Measurements from ENCODE around the gene TBC1D22A.

TBC1D22A gene

GRCh38 chr22:47188261-47189055, 426.0 kb downstream of the TBC1D22A start:
- DNase-seq (ENCODE audit: low read depth, low spot score) = no peak

- DNase-seq (ENCODE audit: low read depth, low spot score) = no peak
Measured at GRCh38 chr22:47189056-47189916, 426.8 kb downstream of the TBC1D22A start.

GRCh38 chr22:47190276-47190956, 428.0 kb downstream of the TBC1D22A start:
- no peak for DNase-seq (ENCODE audit: low read depth, low spot score)

- no peak for DNase-seq (ENCODE audit: low read depth, low spot score)
Measured at GRCh38 chr22:47190957-47191670, 428.7 kb downstream of the TBC1D22A start.

- DNase-seq (ENCODE audit: low read depth, low spot score) = no peak
Measured at GRCh38 chr22:47191671-47192650, 429.5 kb downstream of the TBC1D22A start.

- DNase-seq (ENCODE audit: low read depth, low spot score) = no peak
Measured at GRCh38 chr22:47192651-47193437, 430.4 kb downstream of the TBC1D22A start.

- no peak for DNase-seq (ENCODE audit: low read depth, low spot score)
Measured at GRCh38 chr22:47193606-47194329, 431.3 kb downstream of the TBC1D22A start.

GRCh38 chr22:47194476-47195155, 432.2 kb downstream of the TBC1D22A start:
- DNase-seq (ENCODE audit: low read depth, low spot score) = no peak

- no peak for DNase-seq (ENCODE audit: low read depth, low spot score)
Measured at GRCh38 chr22:47195156-47195483, 432.7 kb downstream of the TBC1D22A start.

- DNase-seq (ENCODE audit: low read depth, low spot score) = no peak
Measured at GRCh38 chr22:47195484-47196165, 433.2 kb downstream of the TBC1D22A start.

GRCh38 chr22:47196166-47196849, 433.9 kb downstream of the TBC1D22A start:
- no peak for DNase-seq (ENCODE audit: low read depth, low spot score)

- no peak for DNase-seq (ENCODE audit: low read depth, low spot score)
Measured at GRCh38 chr22:47196881-47197772, 434.7 kb downstream of the TBC1D22A start.

- DNase-seq (ENCODE audit: low read depth, low spot score) = no peak
Measured at GRCh38 chr22:47197773-47198500, 435.5 kb downstream of the TBC1D22A start.

- DNase-seq (ENCODE audit: low read depth, low spot score) = no peak
Measured at GRCh38 chr22:47198801-47199251, 436.4 kb downstream of the TBC1D22A start.

- no peak for DNase-seq (ENCODE audit: low read depth, low spot score)
Measured at GRCh38 chr22:47199261-47199978, 437.0 kb downstream of the TBC1D22A start.
